HEK293 (cell line): ENCODE results near the gene KCNAB2.

Experiments
- CTCF ChIA-PET: fragments of 350-600 bp; formaldehyde crosslinking; extraction: SDS; loops from one replicate; lab custom pipeline; 2021; ENCODE audit warnings: antibody characterized with exemption; lab: Yijun Ruan, JAX
- POLR2A ChIA-PET: fragments of 300-600 bp; formaldehyde crosslinking; extraction: SDS; loops from one replicate; lab custom pipeline; 2020; ENCODE audit warnings: antibody characterized with exemption, inconsistent platforms; lab: Yijun Ruan, JAX
- H3K27ac ChIP-seq: fragments of 200-500 bp; sonication (Bioruptor generic); 2 replicates; pipeline ENCODE4 v1.5.1; 2014; ENCODE audit warnings: low read depth, low read length, control low read depth, inconsistent platforms; ENCODE audit errors: extremely low read depth
- H3K36me3 ChIP-seq, 2 experiments: fragments of 200-500 bp in 1 of 2; sonication (Bioruptor generic) in 1 of 2; 1 replicate in 1 of 2; 2 replicates in 1 of 2; pipeline ENCODE4 v1.5.1; 2014 to 2017; ENCODE audit warnings: inconsistent platforms in 2 of 2, low read length in 2 of 2; ENCODE audit not compliant: control insufficient read depth in 2 of 2, insufficient read depth in 1 of 2
- H3K4me1 ChIP-seq: fragments of 200-500 bp; sonication (Bioruptor generic); 2 replicates; pipeline ENCODE4 v1.5.1; 2014; ENCODE audit warnings: mild to moderate bottlenecking, low read length, inconsistent platforms; ENCODE audit not compliant: control insufficient read depth, insufficient read depth
- H3K4me3 ChIP-seq: 2 replicates; pipeline ENCODE4 v1.5.1; 2011; ENCODE audit warnings: low read depth, mild to moderate bottlenecking, control low read depth, low read length, moderate library complexity
- H3K9me3 ChIP-seq: fragments of 200-500 bp; sonication (Bioruptor generic); 2 replicates; pipeline ENCODE4 v1.5.1; 2014; ENCODE audit warnings: low read depth, low read length, inconsistent platforms; ENCODE audit not compliant: control insufficient read depth, insufficient read depth
- EGR2 ChIP-seq: fragments of 450-650 bp; formaldehyde crosslinking; IDR thresholded peaks from 2 replicates; pipeline ENCODE4 v1.5.1; 2016; ENCODE audit warnings: low read depth, missing biosample characterization, missing genetic modification characterization
- GLI4 ChIP-seq: fragments of 450-650 bp; formaldehyde crosslinking; IDR thresholded peaks from 2 replicates; pipeline ENCODE4 v1.5.1; 2016; ENCODE audit warnings: missing biosample characterization, missing genetic modification characterization
- KLF1 ChIP-seq: fragments of 450-650 bp; formaldehyde crosslinking; IDR thresholded peaks from 2 replicates; pipeline ENCODE4 v1.5.1; 2016; ENCODE audit warnings: missing biosample characterization, missing genetic modification characterization
- PATZ1 ChIP-seq: fragments of 450-650 bp; formaldehyde crosslinking; IDR thresholded peaks from 2 replicates; pipeline ENCODE4 v1.5.1; 2016; ENCODE audit warnings: missing biosample characterization, missing genetic modification characterization
- PRDM10 ChIP-seq: fragments of 450-650 bp; formaldehyde crosslinking; IDR thresholded peaks from 2 replicates; pipeline ENCODE4 v1.5.1; 2016; ENCODE audit warnings: missing biosample characterization, missing genetic modification characterization
- YY1 ChIP-seq: fragments of 450-650 bp; formaldehyde crosslinking; IDR thresholded peaks from 2 replicates; pipeline ENCODE4 v1.5.1; 2018; ENCODE audit warnings: missing biosample characterization, missing genetic modification characterization
- ZBTB10 ChIP-seq: fragments of 450-650 bp; formaldehyde crosslinking; IDR thresholded peaks from 2 replicates; pipeline ENCODE4 v1.5.1; 2016; ENCODE audit warnings: missing biosample characterization, missing genetic modification characterization
- ZBTB21 ChIP-seq: fragments of 450-650 bp; formaldehyde crosslinking; IDR thresholded peaks from 2 replicates; pipeline ENCODE4 v1.5.1; 2017; ENCODE audit warnings: missing biosample characterization, missing genetic modification characterization
- ZNF114 ChIP-seq: fragments of 450-650 bp; formaldehyde crosslinking; IDR thresholded peaks from 2 replicates; pipeline ENCODE4 v1.5.0; 2017; ENCODE audit warnings: missing biosample characterization, missing genetic modification characterization
- ZNF223 ChIP-seq: fragments of 450-650 bp; formaldehyde crosslinking; IDR thresholded peaks from 2 replicates; pipeline ENCODE4 v1.5.1; 2016; ENCODE audit warnings: missing biosample characterization, missing genetic modification characterization
- ZNF302 ChIP-seq: fragments of 450-650 bp; formaldehyde crosslinking; IDR thresholded peaks from 2 replicates; pipeline ENCODE4 v1.5.1; 2016; ENCODE audit warnings: missing biosample characterization, missing genetic modification characterization, low read depth
- ZNF394 ChIP-seq: fragments of 450-650 bp; formaldehyde crosslinking; IDR thresholded peaks from 2 replicates; pipeline ENCODE4 v1.5.1; 2016; ENCODE audit warnings: missing biosample characterization, missing genetic modification characterization, mild to moderate bottlenecking, moderate library complexity, borderline replicate concordance
- ZNF423 ChIP-seq: fragments of 450-650 bp; formaldehyde crosslinking; IDR thresholded peaks from 2 replicates; pipeline ENCODE4 v1.5.1; 2016; ENCODE audit warnings: missing biosample characterization, missing genetic modification characterization
- ZNF510 ChIP-seq: fragments of 450-650 bp; formaldehyde crosslinking; IDR thresholded peaks from 2 replicates; pipeline ENCODE4 v1.5.1; 2018; ENCODE audit warnings: mild to moderate bottlenecking, missing genetic modification characterization, missing biosample characterization; ENCODE audit not compliant: insufficient replicate concordance
- ZNF529 ChIP-seq: fragments of 450-650 bp; formaldehyde crosslinking; IDR thresholded peaks from 2 replicates; pipeline ENCODE4 v1.5.1; 2017; ENCODE audit warnings: missing genetic modification characterization, missing biosample characterization; ENCODE audit not compliant: insufficient replicate concordance
- ZNF555 ChIP-seq: fragments of 450-650 bp; formaldehyde crosslinking; conservative IDR thresholded peaks from 2 replicates; pipeline ENCODE4 v1.5.1; 2017; ENCODE audit warnings: missing biosample characterization, mild to moderate bottlenecking, missing genetic modification characterization, inconsistent platforms
- ZNF658 ChIP-seq: fragments of 450-650 bp; formaldehyde crosslinking; IDR thresholded peaks from 2 replicates; pipeline ENCODE4; 2016; ENCODE audit warnings: missing biosample characterization, missing genetic modification characterization

KCNAB2 gene

GRCh38 chr1:6131561-6131960 lies 85.9 kb downstream of the KCNAB2 start (continued):
- TF ChIP-seq ZBTB21 (tag by site-specific recombination) = no peak
- TF ChIP-seq, all 188 proteins: peak for 0

- Histone ChIP-seq H3K4me1 (no peaks in the 10 kb centered on the region), H3K9me3 (no peaks in the 10 kb centered on the region), H3K4me3 (no peak overlapping the region), H3K36me3 (no peaks in the 10 kb centered on the region), H3K27ac (no peak overlapping the region)
- ChIA-PET POLR2A (no interaction called here), CTCF (interaction anchor here (1.0 kb wide), 1 partner anchor 99 kb away, joined by 4 read pairs; no protein-coding TSS in a partner anchor)
- TF ChIP-seq PRDM10 (tag by site-specific recombination) (no peak), KLF1 (tag by site-specific recombination) (no peak), ZNF658 (tag by site-specific recombination) (no peak), ZNF223 (tag by site-specific recombination) (no peak), GLI4 (tag by site-specific recombination) (no peak), ZNF423 (tag by site-specific recombination) (no peak), ZNF529 (tag by site-specific recombination) (no peak), ZNF302 (no peak), ZNF114 (tag by site-specific recombination) (no peak), ZBTB10 (tag by site-specific recombination) (no peak), ZNF555 (tag by site-specific recombination) (no peak), ZNF510 (tag by site-specific recombination) (no peak), YY1 (no peak), ZNF394 (tag by site-specific recombination) (no peak), PATZ1 (tag by site-specific recombination) (no peak), EGR2 (tag by site-specific recombination) (no peak)
Observed at GRCh38 chr1:6133146-6133895, 87.6 kb downstream of the KCNAB2 start.
